ENCODE measurements around the gene GNG12.

DNA sequence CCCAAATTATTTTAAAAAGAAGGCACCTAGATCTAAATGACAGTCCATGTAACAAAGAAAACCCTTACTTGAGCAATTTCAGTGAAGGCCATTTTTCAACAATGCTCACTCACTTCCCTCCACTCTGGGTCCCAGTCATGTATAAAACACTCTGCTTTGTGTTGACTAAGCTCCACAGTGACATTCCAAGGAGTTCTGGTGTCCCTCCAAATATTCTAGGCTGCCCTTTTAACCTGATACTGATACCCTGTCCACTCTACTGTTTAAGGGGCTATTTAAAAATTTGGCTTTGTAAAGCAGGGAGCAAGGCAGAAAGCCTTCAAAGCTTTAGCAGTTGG, 73.6 kb downstream of the GNG12 start:
- TF ChIP-seq CTCF (conservative IDR thresholded peaks at IDR 0.05; ENCODE audit: low read depth, low read length) (no peak), EZH2 (IDR thresholded peaks at IDR 0.05; ENCODE audit: low read length, unreplicated experiment) (no peak)
